Dedifferentiated amniotic fluid mesenchymal stem cell (primary cell): Measurements from ENCODE around the gene SH3GL2.

Source experiments
- DNase-seq: peaks from one replicate; pipeline ENCODE4 v3.0.0-alpha.2; 2016; ENCODE audit errors: extremely low spot score

Gene SH3GL2

GRCh38 chr9:17810728-17811571 lies 232.1 kb downstream of the SH3GL2 start:
- DNase-seq = peak; percentile 75

- no peak for DNase-seq
Observed at GRCh38 chr9:17813798-17814197, 234.9 kb downstream of the SH3GL2 start.

- no peak for DNase-seq
Observed at GRCh38 chr9:17816431-17817027, 237.7 kb downstream of the SH3GL2 start.

- peak; percentile 63 for DNase-seq
Observed at GRCh38 chr9:17824191-17824590, 245.3 kb downstream of the SH3GL2 start.

- DNase-seq = no peak
Observed at GRCh38 chr9:17824616-17825264, 245.9 kb downstream of the SH3GL2 start.

GRCh38 chr9:17825265-17825659 lies 246.4 kb downstream of the SH3GL2 start:
- no peak for DNase-seq

GRCh38 chr9:17829064-17829463 lies 250.2 kb downstream of the SH3GL2 start:
- no peak for DNase-seq

GRCh38 chr9:17829812-17830385 lies 251.0 kb downstream of the SH3GL2 start:
- no peak for DNase-seq

- DNase-seq = no peak
Observed at GRCh38 chr9:17832812-17833211, 253.9 kb downstream of the SH3GL2 start.

- DNase-seq = no peak
Observed at GRCh38 chr9:17833846-17834245, 255.0 kb downstream of the SH3GL2 start.

- DNase-seq = no peak
Observed at GRCh38 chr9:17837965-17838364, 259.1 kb downstream of the SH3GL2 start.

GRCh38 chr9:17839776-17840175 lies 260.9 kb downstream of the SH3GL2 start:
- no peak for DNase-seq

- no peak for DNase-seq
Observed at GRCh38 chr9:17843236-17843635, 264.4 kb downstream of the SH3GL2 start.
